Choroid plexus epithelial cell (primary cell): Measurements from ENCODE around the gene PTCHD1.

Experiments
- DNase-seq: peaks from one replicate; pipeline ENCODE4 v3.0.0-alpha.2; 2010; ENCODE audit warnings: low read depth
- H3K4me3 ChIP-seq: 2 replicates; pipeline ENCODE4 v1.5.1; 2011; ENCODE audit warnings: low read depth, mild to moderate bottlenecking, control low read depth, low read length, moderate library complexity
- TF ChIP-seq, protein P1 (sequence below): conservative IDR thresholded peaks from 2 replicates; pipeline ENCODE4 v1.5.1; 2011; ENCODE audit warnings: low read depth, mild to moderate bottlenecking, control low read depth, inconsistent platforms, low read length, moderate library complexity

Gene PTCHD1

DNA sequence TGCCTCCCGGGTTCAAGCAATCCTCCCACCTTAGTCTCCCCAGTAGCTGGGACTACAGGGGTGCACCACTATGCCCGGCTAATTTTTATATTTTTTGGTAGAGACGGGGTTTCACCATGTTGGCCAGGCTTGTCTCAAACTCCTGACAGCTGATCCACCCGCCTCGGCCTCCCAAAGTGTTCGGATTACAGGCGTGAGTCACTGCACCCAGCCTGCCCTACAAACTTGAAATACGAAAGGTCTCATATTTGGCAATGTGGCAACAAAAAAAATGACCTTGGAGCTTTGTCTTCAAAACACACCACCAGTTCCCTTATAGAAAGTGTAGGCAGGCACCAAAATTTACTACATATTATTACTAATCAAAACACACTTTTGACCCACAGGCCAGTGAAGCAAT, 22.9 kb upstream of the PTCHD1 start:
- TF ChIP-seq, protein P1, sequence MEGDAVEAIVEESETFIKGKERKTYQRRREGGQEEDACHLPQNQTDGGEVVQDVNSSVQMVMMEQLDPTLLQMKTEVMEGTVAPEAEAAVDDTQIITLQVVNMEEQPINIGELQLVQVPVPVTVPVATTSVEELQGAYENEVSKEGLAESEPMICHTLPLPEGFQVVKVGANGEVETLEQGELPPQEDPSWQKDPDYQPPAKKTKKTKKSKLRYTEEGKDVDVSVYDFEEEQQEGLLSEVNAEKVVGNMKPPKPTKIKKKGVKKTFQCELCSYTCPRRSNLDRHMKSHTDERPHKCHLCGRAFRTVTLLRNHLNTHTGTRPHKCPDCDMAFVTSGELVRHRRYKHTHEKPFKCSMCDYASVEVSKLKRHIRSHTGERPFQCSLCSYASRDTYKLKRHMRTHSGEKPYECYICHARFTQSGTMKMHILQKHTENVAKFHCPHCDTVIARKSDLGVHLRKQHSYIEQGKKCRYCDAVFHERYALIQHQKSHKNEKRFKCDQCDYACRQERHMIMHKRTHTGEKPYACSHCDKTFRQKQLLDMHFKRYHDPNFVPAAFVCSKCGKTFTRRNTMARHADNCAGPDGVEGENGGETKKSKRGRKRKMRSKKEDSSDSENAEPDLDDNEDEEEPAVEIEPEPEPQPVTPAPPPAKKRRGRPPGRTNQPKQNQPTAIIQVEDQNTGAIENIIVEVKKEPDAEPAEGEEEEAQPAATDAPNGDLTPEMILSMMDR = no peak
- no peak for DNase-seq
- no peak overlapping the region for H3K4me3 ChIP-seq

DNA sequence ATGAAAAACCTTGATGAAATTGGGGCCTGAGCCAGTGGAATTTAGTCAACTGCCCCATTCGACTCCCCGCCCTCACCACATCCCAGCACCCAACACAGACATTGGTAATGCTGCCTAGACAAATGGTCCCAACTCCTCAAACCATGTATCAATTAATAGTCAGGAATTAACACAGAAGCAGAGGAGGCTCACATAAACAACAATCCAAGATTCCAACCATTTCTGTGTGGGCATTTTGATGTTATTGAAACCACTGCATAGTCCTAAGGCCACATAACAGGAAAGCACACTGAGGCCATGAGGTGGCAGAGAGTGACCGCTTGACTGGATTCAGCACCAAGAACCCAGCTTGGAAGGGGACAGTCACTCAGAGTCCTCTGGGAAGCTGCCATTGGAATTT, 22.5 kb upstream of the PTCHD1 start:
- H3K4me3 ChIP-seq = no peak overlapping the region
- TF ChIP-seq, protein P1 = no peak
- no peak for DNase-seq

DNA sequence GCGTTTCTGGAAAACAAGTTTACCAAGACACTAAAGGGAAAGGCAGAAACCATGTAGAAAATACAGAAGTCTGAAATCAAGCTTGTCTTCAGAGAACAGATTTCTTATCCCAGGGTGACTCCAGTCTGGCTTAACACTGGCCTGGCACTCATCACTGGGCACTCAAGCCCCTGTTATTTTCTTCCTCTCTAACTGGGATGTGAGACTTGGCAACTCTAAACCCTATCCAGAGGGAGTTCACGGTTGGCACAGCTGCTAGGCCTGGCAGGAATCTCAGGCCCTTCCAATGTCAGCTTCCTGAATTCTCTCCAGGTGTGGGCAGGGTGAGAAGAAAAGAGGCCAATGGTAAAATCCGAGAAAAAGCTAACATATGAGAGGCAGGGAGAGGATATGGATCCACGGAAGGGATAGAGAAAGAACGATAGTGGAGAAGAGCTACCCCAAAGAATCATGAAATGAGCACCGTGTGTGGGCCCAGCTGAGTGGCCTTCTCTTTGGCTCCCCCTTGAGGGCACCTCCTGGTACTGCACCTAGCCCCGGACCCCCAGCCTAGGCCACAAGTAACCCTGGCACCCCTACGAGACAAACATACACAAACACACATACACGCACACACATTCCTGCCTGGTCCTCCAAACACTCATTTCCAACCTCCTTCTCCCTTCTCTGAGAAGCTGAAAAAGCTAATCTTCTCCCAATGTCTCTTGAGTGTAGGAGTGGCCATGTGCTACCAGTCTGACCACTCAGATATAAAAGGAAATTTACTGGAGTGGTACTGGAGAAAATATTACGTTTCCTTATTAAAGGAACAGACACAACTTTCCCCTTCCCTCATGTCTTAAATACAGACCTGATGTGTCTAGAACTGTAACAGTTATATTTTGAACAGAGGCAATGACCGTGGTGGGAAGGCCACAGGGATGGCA, 16.6 kb upstream of the PTCHD1 start:
- no peak overlapping the region for H3K4me3 ChIP-seq
- TF ChIP-seq, protein P1 = peak; percentile 82
- peak; percentile 13 for DNase-seq

DNA sequence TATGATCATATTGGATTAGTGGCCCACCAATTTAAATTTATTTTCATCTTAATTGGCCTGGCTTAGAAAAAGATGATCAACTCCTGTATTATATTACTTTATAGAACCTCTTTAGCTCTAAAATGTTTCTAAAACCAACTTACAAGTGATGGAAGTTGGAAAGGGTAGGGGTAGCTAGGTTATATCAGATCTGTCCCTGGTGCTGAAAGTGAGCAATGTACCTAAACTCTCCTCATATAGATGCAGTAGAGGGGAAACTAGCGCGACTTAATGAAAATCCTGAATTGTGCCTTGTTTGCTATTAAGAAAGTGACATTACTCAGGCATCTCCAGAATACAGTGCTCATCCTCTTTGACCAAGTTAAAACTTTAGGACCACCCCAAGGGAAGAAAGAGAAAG, 7.5 kb upstream of the PTCHD1 start:
- DNase-seq = no peak
- no peak overlapping the region for H3K4me3 ChIP-seq
- TF ChIP-seq, protein P1 = no peak

DNA sequence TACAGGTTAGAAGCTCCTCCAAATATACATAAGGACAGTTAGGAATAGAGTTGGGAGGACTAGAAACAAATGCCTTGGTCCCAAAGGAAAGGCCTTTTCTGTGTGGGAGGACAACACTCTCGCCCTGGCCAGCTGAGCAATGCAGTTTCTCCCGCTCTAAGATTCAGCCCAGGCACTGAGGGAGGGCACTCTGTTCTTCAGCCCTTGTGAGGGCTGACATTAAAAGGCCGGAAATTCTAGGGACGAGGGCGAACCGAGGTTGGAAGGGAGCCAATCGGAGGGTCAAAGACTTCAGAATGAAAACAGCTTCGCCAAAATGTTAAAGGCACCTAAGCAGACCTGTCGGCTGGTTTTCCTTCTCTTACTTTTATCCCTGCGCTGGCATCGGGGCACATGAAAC, 2.9 kb upstream of the PTCHD1 start:
- no peak for DNase-seq
- TF ChIP-seq, protein P1 = no peak
- no peak overlapping the region for H3K4me3 ChIP-seq

DNA sequence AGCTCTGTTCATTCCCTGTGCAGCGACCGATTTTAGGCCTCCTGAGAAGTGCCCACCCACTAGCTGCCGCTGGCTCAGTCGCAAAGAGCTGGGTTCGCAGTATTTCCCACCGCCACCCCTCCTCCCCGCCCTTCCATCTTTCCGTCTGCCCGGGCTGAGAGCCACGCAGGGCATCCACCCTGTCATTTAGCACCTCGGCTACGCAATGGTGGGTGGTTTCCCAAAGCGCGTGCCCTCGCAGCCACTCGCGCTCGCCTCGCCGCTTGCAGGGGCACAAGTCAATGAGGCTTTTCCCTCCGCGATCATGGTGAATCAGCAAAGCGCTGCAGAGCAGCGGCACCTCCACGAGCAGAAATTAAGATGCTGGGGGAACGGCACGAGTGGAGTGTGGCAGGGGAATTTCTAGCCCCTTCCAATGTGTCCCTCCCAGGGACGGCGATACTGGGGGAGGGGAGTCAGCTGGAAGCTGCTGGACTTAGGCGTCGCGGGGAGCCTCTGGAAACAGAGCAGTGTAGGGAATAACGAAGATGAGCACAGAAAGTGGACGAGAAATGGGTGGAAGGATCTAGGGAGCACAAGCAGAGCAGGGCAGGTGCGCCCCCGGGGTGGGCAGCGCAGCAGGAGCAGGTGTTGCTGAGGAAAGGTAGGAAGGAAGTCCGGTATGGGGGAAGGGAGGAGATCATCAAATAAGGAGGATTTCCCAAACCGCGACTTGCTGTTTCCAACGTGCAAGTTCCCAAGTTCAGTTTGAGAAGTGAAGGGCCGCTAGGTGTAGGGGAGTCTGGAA, 2.4 kb upstream of the PTCHD1 start:
- TF ChIP-seq, protein P1 = no peak
- no peak overlapping the region for H3K4me3 ChIP-seq
- no peak for DNase-seq
